Mesenteric fat pad (tissue), 1 donor: ENCODE results near the gene PCID2. TPM values are rescaled to one million over a fixed set of nuclear protein-coding genes. Genes with fewer than 3 reads are reported as not detected.

ENCODE experiments used
- DNase-seq: peaks from one replicate; pipeline ENCODE4 v3.0.0-alpha.2; 2020; ENCODE audit warnings: low spot score
- total RNA-seq: library from RNA; stranded (reverse); fragmentation: NEBNext Ultra II Directional; extraction: Animal tissue kit (Norgen Biotek cat#: 25700); gene quantifications from one replicate; pipeline ENCODE4 v1.2.1, GENCODE V29; 2021
- donor health status: DM: yes; HTN: yes; CAD: no.

PCID2 gene
- total RNA-seq, 1 donor from 2014 or later = 37.4 TPM

DNA sequence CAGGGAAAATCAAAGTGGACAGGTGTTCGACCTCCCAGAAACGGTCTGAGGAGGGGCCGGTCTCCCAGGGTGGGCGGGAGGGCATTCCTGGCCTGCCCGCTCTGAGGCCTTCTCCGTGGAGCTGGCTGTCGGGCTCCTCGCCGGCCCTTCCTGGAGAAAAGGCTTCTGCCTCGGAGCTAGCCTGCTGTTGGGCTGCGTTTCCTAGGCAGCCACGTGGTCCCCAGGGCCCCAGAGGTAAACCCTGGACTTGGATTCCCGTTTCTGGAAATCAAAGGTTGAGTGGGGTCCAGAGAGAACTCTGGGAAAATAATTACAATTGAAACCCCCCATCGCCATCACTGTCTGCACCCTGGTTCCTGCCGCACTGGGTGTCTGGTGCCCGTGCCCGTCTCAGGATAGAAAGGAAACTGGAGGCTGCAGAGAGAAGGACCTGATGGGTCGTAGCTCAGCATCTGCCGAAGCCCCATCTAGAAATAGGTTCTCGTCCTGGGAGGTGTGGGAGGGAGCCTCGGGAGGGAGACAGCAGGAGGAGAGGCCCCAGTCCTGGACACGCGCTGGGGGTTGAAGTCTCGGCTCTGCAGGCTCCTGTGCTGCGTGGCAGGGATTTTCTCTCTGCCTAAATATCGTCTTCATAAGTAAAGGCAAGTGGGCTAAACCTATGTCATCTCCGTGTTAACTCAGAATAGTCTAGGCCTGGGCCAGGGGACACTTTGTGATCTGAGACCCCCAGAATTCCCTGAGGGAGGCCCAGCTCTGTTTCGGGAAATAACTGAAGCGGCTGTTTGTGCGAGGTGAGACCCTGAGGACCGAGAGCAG, 57.7 kb downstream of the PCID2 start:
- no peak for DNase-seq

DNA sequence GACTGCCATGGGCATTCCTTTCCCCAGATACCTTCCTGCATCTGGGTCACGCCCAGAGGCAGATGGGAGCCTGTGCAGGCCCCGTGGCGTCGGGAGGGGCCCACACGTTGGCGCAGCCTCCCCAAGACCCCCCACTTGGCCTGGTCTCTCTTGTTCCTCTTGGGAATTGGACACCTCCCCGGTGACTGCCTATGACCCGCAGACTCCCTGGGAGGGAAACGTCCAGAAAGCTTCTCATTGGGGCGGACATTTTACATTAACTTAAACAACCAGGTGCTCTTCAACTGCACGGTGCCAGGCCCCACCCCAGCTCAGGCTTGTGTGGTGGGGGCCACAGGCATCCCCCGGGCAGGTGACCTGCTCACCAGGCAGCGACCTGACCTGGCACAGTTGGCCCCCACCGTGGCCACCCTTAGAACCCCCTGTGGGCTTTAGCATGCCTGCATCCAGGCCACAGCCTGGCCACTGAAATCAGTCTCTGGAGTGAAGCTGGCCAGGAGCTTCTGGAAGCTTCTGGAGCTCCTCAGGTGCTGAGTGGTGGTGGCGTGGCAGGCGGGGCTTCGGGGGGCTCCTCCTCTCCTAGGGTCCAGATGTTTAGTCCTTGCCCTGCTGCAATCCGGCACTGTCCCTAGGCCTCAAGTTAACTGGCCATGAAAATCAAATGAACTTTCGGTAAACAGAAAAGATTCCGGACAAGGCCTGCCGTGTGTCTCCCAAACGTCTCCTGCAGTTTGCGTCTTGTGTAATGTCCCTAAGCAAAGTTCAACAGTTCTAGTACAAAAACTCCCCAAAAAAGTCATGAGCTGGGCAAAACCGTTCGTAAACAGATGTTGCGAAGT, 58.5 kb downstream of the PCID2 start:
- DNase-seq = peak; percentile 87

DNA sequence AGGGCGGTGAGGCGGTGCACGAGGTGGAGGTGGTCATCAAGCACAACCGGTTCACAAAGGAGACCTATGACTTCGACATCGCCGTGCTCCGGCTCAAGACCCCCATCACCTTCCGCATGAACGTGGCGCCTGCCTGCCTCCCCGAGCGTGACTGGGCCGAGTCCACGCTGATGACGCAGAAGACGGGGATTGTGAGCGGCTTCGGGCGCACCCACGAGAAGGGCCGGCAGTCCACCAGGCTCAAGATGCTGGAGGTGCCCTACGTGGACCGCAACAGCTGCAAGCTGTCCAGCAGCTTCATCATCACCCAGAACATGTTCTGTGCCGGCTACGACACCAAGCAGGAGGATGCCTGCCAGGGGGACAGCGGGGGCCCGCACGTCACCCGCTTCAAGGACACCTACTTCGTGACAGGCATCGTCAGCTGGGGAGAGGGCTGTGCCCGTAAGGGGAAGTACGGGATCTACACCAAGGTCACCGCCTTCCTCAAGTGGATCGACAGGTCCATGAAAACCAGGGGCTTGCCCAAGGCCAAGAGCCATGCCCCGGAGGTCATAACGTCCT, 59.4 kb downstream of the PCID2 start:
- peak; percentile 73 for DNase-seq

DNA sequence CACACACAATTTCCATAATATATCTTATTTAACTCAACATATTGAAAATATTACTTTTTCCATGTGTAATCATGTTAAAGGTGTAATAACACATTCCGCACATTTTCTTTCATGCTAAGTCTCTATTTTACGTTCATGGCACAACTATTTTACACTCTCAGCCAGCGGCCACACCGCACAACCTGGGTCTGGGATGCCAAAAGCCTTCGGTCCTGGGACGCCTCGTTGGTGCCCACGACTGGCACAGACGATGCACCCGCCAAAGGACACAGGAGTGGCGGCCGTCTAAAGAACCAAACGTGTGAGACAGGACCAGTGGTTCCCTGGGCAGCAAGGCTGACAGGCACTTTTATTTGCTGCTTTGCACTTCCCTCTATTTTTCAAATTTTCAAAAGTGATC, 60.1 kb downstream of the PCID2 start:
- peak; percentile 20 for DNase-seq

DNA sequence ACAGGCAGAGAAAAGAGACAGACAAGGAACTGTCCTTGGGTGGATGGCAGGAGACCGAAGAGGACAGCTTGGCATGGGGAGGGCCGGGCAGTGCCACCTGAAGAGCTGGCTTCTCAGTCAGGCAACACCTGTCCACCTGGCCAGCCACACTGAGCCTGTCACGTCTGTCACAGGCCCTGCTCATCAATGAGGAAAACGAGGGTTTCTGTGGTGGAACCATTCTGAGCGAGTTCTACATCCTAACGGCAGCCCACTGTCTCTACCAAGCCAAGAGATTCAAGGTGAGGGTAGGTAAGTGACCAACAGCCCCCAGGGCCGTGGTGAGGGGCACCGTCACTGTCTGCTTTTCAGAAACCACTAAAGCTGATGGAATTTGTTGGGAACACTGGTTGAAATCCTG, 61.3 kb downstream of the PCID2 start:
- peak; percentile 69 for DNase-seq

DNA sequence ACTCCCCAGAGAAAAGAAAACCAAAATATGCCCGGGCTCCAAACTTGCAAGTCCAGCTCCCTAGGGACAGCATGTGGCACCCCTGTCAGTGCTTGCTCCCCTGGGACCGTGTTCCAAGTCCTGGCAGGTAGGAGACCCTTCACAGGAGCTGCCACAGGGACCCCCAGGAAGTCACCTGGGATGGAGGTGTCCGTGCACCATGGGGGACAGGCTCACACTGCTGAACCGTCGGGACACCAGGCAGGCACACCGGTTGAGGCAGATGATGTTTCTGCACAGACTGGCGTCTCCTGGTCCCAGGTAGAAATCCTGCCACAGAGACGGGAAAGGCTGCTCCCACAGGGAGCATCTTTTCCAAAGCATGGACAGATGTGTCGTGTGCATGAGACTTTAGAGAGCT, 61.7 kb downstream of the PCID2 start:
- DNase-seq = peak; percentile 59

DNA sequence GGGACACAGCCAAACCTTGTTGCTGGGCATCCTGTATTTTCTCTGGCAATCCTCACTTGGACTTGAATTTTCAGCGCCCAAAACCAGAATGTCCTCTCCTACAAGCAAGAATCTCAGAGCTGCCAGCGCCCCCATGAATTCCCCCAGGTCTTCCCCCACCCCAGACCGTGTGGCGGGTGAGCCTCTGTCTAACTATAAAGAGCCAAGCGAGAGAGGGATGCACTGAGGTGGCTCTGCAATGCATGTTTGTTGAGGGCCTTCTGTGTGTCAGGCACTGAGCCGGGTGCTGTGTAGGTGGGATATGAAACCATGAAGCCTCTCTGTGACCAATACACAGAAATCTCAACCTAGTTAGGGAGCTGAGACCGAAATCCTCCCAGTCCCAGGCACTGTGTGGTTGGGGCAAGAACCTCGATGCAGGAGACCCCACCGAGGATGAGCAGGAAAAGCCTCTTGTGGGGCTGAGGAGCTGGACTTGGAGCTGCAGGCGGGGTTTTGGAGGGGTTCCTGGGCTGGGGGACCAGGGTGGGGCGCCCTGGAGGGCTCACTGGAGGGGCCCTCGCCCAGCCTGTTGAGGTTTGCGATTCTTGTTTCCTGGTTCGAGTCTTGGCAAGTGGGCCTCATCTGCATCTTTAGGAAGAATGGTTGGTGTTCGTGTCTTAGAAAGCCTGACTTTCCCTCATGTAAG, 62.4 kb downstream of the PCID2 start:
- peak; percentile 65 for DNase-seq

DNA sequence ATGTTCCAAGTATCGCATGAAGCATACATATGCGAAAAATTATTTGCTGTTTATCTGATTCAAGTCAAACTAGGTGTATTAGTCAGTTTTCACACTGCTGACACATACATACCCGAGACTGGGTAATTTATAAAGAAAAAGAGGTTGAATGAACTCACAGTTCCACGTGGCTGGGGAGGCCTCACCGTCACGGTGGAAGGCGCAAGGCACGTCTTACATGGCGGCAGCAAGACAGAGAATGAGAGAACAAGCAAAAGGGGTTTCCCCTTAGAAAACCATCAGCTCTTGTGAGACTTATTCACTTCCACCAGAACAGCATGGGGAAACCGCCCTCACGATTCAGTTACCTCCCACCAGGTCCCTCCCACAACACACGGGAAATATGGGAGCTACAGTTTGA, 63.0 kb downstream of the PCID2 start:
- DNase-seq = peak; percentile 26

DNA sequence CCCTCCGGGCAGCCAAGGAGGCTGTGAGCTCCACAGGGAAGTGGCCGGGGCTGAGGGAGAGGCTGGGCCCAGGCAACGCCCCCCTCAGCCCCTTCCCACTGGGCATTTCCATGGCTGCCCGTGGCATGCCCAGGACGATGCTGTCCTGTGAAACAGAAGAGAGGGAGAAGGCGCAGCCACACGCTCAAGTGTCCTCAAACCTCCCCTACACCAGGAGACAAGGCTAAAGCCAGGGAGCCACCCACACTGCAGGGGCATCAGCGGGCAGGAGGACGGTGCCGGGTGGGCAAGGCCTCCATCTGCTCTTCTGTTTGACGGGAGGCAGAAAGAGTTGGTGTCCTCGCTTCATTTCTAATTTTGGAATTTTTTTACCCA, 64.2 kb downstream of the PCID2 start:
- DNase-seq = peak; percentile 84

DNA sequence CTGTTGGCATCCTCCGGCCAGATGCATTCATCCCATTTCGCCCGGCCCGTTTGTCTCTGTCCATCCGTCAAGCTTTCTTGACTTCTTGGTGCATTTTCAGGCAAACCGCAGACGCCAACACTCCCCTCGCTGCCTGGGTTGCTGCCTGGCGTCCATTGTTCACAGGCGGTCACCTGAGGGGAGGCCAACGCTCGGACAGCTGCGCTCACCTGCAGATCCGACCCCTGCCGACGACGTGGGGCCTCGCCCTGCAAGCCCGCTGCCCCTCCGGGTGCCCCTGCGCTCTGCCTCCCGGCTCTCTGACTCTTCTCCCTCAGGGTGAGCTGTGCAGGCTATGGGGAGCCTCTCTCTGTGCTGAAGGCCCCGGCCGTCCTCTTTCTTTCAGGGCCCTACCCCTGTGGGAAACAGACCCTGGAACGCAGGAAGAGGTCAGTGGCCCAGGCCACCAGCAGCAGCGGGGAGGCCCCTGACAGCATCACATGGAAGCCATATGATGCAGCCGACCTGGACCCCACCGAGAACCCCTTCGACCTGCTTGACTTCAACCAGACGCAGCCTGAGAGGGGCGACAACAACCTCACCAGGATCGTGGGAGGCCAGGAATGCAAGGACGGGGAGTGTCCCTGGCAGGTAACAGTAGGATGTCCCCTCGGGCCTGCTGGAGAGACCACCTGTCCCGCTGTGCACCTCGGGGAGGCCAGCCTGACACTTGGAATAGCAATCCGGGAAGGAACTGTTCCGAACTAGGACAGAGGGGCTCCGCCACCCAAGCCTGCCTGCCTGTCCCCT, 64.8 kb downstream of the PCID2 start:
- DNase-seq = peak; percentile 87

DNA sequence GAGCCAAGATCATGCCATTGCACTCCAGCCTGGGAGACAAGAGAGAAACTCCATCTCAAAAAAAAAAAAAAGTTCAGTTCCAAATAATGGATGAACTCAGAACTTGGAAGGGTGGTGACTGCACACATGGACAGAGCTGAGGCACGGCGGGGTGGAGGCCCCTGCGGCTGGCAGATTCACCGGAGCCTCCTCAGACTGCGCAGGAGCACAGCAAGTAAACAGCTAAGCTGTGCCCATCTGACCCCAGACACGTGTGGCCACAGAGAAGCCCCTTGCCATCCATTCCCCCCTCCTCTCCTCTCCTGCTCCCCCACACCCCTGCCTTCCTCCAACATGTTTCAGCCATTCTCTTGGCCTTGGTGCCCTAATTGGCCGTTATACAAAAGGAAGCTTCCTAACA, 65.6 kb downstream of the PCID2 start:
- peak; percentile 74 for DNase-seq

DNA sequence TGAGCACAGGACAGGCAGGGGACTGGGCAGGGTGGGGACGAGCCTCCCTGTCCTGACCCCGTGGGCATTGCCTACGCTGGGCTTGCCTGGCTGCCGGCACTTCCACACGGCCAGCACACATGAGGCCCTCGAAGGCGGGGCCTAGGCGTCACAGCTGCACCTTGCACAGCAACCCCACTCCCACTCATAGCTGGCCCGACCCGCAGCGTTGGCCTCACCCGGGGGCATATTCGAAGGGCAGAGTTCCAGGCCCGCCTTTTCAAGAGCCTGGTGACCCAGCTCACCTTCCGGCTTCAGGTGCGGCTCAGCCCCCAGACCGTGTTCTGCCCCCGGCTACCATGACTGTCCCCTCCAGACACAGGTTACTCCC, 66.9 kb downstream of the PCID2 start:
- peak; percentile 81 for DNase-seq

DNA sequence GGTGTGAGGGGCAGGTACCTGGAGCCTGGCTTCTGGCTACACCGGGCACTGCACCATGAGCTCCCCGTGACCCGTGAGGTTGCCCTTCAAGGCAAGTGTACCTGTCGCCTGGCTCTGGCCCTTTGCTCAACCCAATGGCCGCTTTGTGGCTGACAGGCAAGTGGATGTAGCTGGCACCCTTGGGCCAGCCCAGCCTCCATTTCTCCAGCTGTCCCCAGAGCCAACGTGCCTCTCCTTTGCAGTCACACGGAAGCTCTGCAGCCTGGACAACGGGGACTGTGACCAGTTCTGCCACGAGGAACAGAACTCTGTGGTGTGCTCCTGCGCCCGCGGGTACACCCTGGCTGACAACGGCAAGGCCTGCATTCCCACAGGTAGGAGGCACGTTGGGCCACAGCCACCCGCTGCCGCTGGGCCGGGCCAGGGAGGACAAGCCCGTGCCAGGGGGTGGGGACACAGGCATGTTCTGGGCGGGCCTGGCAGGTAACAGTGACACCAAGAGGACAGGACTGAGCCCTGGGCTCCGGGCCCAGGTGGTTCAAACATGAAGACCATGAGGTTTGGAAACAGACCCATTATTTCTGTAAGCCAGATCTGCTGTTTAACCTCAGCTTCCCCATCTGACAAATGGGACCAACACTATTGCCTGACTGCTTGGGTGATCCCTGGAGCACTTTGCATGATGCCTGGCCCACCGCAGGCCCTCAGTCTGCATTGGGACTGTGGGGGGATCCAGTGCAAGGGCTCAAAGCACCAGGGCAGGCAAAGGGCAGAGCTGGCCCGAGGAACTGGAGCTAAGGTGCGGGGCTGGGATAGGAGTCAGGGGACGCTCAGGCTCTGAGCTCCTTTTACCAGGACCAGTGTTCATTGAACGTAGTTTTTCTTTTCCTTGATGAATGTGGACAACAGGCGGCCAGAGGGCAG, 67.5 kb downstream of the PCID2 start:
- DNase-seq = peak; percentile 83

DNA sequence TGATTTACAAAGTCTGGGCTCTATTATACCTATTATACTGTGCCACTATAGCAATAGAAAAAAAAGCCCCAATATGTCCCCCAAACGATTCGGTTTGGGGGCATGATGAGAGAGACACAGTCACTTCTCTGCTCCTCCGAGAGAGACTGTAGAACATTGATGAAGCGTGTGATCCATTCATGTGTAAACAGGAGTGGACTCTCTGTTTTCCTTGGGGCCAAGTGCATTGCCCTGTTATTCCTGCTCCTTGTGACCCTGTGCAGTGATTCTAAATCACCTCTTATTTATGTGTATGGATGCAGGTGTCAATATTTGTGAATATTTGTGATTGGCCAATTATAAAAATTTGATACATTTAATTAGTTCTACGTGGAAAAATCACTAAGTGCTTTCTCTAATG, 68.9 kb downstream of the PCID2 start:
- DNase-seq = no peak

DNA sequence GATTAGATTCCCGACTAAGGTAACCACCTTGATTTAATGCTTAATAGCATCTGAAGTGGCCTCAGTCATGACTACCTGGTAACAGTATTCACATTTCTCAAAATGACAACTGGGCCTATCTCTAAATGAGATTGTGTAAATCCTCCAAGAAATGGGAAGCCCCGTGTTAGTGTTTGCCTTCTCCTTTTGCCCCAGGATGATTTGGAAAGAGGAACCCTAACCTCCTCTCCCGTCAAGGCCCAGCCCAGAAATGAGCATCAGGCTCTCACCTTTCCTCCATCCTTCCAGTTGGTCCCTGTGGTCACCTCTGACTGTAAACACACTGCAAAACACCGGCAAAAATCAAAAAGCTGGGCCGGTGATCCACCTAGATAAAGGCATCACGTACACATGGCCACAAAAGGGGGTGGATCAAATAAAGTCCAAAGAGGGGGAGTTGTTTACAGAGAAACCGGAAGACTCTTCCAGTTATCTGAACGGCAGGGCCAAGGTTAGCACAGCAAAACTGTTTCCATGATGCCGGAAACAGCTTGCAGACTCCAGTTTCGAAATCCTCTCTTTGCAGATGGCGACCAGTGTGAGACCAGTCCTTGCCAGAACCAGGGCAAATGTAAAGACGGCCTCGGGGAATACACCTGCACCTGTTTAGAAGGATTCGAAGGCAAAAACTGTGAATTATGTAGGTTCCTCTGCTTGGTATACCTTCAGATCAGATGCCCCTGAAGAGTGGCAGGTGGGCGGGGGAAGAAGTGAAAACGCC, 69.5 kb downstream of the PCID2 start:
- DNase-seq = peak; percentile 62

DNA sequence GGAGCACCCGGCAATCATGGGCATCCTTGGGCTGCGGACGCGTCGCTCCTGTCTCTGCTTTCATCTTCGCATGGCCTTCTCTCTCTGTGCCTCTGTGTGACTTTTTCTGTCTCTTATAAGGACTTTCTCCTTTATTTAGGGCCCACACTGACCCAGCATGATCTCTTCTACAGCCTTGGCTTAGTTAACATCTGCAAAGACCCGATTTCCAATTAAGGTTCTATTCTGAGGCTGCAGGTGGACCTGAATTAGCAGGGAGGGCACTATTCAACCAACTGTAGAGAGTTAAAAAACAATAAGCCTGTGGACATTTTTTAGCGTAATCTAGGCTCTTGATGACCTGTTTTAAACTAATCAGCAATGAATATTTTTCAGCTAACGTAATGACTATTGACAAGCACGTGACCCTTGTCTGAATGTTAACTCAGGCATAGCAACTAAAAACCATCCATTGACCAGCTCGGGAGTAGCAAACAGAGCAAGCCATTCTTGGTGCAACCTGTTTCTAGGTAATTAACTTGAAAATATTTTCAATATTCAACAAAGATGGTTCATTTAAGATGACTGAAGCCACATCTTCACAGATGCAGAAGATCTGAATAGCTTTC, 70.7 kb downstream of the PCID2 start:
- peak; percentile 79 for DNase-seq

DNA sequence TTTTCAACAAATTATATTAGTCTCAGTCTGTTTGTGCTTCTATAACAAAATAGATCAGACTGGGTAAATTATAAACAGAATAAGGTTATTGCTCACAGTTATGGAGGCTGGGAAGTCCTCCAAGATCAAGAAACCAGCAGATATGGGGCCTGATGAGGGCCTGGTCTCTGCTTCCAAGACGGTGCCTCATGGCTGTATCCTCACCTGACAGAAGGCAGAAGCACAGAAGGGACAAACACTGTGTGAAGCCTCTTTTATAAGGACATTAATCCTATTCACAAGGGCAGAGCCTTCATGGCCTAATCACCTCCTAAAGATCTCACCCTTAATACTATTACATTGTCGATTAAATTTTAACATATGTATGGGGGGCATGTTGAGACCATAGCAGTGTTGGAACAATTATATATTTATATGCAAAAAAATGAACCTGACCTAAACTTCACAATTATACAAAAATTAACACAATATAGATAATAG, 73.1 kb downstream of the PCID2 start:
- DNase-seq = peak; percentile 8
